GM21786 (cell line): ENCODE results near the gene EPB41L4A.
A peak's percentile ranks its signal among the peaks of the same experiment; 100 is the strongest.

ENCODE experiments used
- ATAC-seq: cut with Tn5 transposase; IDR thresholded peaks from one replicate; pipeline ENCODE4 v1.9.1; 2021; ENCODE audit not compliant: unreplicated experiment

Gene EPB41L4A

DNA sequence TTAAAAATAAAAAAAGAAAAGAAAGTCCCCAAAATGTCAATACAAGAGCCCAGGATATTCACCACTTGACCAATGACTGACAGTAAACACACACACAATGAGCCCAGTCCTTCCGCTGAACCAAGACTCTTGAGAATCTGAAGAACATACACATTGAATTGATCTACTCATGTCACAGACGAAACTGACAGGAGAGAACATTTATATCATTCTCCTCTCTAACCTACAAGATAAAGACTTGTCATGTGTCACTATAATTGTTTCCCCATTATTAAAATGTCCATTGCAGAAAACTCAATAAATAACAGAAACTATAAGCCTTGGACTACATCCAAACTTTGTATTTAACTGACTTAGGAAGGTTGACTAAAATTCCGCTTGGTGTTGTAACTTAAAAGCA lies 296.7 kb downstream of the EPB41L4A start:
- no peak for ATAC-seq

DNA sequence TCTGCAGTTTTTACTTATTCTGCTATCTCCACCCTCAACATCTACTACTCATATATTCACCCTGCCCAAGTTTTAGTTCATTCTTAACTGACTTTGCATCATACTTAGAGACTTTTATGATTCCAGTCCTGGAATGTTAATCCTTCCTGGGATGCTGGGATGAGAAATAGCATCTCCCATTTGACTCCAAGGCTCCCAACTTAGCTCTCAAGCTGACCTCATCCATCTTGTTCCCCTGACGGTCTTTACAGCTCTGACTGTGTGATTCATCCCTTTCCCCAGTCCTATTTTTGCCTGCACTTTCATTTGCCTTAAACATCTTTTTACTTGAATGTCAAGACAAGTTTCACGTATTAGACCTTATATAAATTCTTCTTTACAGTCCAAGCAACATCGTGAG lies 297.8 kb downstream of the EPB41L4A start:
- ATAC-seq: no peak

GRCh38 chr5:112119969-112120368 lies 299.1 kb downstream of the EPB41L4A start:
- ATAC-seq: no peak

- ATAC-seq: no peak
Observed at GRCh38 chr5:112119508-112119907, 299.6 kb downstream of the EPB41L4A start.

- ATAC-seq: no peak
Observed at GRCh38 chr5:112117551-112117950, 301.5 kb downstream of the EPB41L4A start.

DNA sequence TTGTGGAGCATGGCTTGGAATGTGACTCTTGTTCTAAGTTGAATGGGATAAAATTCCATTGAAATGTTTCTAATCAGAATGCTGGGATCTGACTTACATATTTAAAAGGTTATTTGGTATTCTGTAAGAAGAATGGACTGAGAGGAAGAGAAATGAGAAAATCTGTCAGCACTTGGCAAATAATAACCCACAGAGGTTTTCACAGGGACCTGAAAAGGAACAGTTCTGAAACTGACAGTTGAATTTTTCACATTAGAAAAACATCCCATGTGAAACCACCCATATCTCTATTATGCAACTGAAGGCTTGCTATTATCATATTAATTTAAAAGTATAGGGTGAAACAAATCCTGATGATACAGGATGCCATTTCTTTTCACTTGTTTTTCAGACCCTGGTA lies 302.7 kb downstream of the EPB41L4A start:
- ATAC-seq: peak; percentile 70

DNA sequence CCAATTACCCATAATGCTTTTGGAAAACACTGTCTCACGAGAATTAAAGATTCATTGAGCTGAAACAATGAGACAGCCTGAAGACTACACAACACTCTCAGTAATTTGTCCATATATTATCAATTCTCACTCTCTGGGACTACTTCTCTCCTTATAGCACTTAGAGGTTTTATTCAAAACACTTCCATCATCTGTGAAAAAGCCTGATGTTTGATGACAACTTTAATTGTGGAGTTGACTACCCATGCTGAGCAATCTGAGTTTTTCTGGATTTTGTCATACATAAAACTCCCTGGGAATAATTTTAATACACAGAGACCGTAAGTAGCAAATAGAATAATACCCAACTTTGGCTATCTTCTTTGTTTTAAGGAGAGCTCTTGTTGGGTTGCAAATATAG lies 305.5 kb downstream of the EPB41L4A start:
- no peak for ATAC-seq
